GM19324 (cell line): ENCODE results near the gene MARCHF9.
A peak's percentile ranks its signal among the peaks of the same experiment; 100 is the strongest.
"Not testable (repeated sequence)": the region's sequence is repeated elsewhere in the genome, so short reads cannot be mapped to it uniquely, and the experiment has no call there.

ENCODE experiments used
- ATAC-seq: cut with Tn5 transposase; IDR thresholded peaks from one replicate; pipeline ENCODE4 v1.9.1; 2021; ENCODE audit warnings: mild to moderate bottlenecking, moderate library complexity; ENCODE audit not compliant: unreplicated experiment, low FRiP score

MARCHF9 gene

DNA sequence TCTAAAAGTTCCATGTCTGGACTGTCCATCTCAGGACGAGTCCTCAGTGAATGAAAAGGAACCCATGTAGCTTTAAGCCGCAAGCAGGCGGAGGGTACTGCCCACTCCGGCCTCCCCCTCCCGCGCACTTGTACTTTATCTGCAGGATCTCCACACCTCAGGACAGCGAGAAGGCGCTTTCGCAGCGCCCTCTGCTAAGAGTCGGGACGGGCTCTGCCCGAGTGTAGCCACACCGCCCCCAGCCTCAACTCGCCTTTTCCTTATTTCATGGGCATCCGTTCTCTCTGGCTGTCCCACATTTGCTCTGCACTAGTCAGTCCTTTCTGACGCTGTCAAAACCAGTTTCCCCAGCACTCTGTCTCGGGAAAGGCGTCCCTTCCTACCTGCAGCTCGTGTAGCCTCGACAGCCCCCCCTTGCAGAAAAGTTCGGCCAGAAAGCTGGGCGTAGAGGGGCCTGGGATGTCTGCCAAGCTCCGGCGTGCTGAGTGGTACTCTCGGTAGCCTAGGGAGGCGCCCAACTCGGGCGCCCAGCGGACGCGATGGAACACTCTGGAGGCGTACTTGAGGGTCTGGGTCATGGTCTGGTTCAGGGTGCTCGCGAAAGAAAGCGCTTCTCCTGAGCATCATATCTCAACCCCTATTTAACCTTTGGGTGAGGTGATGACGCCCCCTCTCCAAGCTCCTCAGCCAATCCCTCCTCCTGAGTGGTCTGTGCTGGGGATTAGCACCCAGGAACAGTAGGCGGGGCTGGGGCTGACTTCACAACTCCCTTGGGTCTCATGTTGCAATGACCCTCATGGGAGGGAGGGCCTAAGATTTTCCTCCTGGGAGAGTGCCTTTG is 11.8 kb downstream of the MARCHF9 start, which contains the start of gene CYP27B1:
Gene CYP27B1 (minus strand): TSS at position 615 of the 841 bp plus-strand sequence. CDS start 37 bp downstream, at position 578.
- ATAC-seq = no peak

DNA sequence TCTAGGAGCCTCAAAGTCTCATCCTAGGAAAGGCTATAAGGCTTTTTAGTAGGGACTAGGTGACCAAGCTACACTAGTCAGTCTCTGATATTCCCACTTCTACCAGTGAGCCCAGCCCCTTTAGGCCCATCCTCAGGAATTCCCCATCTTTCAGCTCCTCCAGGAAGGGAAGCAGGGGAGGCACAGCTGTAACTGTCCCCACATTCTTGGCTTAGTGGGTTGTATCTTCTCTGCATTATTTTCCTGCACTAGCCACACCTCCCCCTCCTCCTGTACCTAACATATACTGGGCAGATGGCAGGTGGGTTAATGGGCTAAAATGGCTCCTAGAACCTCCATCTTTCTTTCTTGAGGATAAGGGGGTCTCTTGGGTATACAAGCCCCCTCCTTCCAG is 12.4 kb downstream of the MARCHF9 start:
- no peak for ATAC-seq

DNA sequence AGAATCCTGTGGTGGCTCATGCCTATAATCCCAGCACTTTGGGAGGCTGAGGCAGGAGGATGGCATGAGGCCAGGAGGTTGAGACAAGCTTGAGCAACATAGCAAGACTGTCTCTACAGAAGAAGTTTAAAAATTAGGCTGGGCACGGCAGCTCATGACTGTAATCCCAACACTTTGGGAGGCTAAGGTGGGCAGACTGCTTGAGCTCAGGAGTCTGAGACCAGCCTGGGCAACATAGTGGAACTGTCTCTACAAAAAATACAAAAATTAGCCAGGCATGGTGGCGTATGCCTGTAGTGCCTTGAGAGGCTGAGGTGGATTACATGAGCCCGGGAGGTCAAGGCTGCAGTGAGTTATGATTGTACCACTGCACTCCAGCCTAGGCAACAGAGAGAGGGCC is 13.0 kb downstream of the MARCHF9 start:
- no peak for ATAC-seq

DNA sequence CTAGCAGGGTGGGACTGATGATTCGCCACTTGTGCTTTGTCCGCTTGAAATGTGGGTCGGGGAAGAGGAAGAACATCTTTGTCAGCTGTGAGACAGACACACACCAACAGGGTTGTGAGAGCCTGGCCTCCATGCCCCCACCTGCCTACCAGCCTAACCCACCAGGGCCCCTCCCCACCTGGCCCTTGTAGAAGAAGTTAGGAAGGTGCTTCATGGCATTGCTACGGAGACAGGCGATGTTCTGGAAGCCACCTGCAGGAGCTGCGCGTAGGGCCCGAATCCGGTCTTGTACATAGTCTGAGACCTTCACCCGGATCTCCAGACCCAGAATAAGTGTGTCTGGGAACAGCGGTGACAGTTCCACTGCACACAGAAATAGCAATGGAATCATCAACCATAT is 14.7 kb downstream of the MARCHF9 start:
- no peak for ATAC-seq

DNA sequence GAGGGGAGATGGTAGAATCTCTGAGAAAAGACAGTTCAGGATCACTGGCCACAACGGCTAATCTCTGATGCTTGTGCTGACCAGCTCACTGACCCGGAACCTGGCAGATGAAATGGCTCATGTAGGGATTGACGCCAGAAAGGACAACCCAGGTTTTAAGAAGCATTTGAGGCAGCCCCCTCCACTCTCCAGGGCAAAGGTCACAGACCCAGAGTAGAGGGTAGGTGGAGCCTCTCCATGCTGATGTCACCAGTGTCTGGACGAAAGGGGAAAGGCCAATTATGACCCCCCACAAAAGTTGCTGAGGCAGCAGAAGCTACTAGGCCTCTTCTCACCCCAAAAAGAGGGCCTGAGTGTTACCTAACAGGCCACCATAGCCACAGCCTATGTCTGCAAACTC is 15.8 kb downstream of the MARCHF9 start:
- no peak for ATAC-seq

DNA sequence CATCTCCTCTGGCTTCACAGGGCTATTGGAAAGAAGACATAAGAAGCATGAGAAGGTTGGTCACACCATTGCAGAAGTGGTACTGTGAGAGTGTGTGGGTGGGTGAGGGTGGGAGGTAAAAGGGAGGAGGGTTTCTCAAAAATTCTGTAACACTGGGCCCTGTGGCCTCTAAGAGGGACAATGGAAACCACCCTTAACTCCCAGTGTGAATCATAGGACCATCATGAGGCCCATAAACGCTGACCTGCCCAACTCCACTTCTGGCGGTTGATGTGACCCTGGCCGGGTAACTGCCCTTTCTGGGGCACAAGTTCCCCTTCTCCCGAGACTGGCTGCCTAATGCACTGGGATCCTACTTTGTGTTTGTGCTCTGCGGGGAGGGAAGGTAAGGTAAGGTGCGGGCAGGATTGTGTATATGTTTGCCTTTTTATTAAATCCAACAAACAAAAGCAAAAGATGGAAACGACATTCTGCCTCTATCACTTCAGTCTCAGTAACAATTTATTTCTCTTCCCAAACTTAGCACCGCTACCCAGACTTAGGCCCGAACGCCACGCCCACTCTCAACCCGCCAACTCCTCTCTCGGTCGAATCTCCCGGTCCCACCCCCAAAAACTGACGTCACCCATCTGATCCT is 16.5 kb downstream of the MARCHF9 start:
- peak; percentile 72 for ATAC-seq

DNA sequence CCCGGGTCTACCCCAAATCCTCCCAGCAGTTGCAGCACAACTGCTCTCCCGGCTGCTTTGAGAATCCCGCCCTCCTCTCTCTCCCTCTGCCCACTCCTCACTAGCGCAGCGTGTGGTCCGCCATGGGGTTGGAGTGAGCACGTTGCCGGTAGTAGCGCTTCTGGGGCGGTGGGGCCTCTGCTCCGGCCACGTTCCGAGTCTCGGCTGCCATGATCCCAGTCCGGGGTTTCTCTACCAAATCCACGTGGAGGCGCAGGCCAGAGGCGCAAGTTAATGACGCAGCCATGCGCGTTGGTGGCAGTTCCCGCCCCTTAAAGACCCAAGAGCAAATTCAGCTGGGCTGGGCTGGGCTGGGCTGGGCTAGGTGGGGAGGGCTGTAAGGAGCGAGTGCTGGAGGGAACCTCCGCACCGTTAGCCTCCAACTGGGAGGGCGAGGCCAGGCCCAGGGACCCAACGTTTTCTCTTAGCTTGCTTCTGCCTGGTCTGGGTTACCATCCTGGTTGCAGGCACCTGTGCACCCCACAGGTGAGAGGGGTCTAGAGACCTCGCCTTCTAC is 17.0 kb downstream of the MARCHF9 start, which contains the start of gene METTL1:
Gene METTL1 (minus strand): TSS at position 233 of the 556 bp plus-strand sequence. CDS start 22 bp downstream, at position 211.
- ATAC-seq = peak; percentile 82

DNA sequence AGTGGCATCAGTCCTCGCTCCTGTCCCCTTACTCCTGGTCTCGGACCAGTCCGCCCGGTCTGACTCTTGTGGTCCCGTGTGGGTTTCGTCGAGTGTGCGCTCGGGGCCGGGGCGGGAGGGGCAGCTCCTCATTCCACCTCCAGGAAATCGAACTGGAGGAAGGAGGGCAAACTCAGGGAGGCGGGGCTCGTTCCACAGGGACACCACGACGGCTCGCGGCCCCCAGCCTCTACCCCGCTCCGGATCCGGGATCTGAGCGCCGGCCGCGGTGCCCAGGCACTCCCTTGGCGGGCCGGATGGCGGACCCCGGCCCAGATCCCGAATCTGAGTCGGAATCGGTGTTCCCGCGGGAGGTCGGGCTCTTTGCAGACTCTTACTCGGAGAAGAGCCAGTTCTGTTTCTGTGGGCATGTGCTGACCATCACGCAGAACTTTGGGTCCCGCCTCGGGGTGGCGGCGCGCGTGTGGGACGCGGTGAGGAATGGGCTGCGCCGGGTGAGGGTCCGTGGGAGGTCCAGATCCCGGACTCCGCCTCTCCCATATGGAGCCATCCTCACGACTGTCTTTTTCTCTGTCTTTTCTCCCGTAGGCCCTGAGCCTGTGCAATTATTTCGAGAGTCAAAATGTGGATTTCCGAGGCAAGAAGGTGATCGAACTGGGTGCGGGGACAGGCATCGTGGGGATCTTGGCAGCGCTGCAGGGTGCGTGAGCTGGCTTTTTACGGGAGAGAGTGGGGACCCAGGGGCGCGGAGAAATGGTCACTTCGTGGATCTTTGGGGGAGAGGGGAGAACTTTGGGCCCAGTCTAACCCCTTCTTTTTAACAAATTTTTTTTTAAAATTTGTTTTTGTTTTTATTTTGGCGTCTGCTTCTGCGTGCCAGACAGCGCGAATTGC is 17.8 kb downstream of the MARCHF9 start, which contains the start of gene EEF1AKMT3:
Gene EEF1AKMT3 (plus strand): TSS at position 186 of the 894 bp plus-strand sequence. CDS start 111 bp downstream, at position 297.
- no peak for ATAC-seq

DNA sequence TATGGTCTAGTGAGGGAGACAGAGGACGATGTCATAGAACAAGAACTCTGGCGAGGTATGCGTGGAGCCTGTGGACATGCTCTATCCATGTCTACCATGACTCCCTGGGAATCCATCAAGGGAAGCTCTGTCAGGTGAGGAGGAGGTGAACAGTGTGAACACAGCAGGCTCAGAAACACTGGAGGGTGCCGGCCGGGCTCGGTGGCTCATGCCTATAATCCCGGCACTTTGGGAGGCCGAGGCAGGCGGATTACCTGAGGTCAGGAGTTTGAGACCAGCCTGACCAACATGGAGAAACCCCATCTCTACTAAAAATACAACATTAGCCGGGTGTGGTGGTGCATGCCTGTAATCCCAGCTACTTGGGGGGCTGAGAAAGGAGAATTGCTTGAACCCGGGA is 19.7 kb downstream of the MARCHF9 start:
- ATAC-seq = not testable (repeated sequence)

DNA sequence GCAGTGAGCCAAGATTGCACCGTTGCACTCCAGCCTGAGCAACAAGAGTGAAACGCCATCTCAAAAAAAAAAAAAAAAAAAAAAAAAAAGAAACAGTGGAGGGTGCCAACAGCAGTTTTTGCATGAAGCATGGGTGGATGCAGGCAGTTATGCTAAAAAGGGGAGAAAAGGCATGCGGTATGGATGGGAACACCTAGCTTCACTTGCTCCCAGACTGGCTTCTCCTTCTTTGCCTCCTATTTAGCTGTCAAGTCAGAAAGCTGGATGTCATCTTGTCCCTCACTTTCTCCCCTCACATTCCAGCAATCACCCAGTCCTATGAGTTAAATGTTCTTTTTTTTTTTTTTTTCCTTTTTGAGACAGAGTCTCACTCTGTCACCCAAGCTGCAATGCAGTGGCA is 20.1 kb downstream of the MARCHF9 start:
- ATAC-seq = no peak

DNA sequence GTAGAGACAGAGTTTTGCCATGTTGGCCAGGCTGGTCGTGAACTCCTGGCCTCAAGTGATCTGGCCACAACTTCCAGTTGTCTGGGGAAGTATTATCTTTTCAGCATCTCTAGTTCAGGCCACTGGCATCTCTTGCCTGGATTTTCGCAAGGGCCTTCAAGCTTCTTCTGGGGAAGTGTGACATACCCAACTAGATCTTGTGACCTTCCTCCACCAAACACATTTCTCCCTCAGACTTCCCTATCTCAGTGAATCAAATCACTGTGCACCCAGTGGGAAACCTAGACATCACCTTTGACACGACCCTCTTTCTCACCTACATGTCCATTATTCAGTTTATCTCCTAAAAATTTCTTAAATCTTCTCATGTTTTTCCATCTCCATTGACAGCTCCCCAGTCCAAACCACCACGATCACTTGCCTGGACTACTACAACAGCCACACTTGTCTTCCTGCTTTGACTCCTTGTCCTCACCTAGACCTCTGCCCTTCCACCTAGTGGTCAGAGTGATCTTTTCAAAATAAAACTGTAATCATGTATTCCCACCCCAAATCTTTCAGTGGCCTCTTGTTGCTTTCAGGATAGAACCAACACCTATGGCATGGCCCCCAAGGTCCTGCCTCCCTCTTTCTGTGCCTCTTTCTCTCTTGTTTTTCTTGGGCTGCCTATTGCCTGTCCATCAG is 20.8 kb downstream of the MARCHF9 start:
- no peak for ATAC-seq

DNA sequence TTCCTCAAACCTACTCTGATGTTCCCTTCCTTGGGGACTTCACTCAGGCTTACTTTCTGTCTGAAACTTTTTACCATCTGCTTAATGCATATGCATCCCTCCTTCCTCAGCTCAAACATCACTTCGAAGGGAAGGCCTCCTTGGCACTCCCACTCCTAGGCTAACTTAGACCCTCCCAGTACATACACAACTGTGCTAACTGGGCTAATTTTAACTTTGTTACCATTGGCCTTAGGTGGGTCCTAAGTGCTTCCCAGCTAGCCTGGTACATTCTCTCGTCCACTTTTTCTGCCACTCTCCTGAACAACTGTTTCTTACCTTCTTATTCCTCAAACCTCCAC is 21.3 kb downstream of the MARCHF9 start:
- no peak for ATAC-seq

DNA sequence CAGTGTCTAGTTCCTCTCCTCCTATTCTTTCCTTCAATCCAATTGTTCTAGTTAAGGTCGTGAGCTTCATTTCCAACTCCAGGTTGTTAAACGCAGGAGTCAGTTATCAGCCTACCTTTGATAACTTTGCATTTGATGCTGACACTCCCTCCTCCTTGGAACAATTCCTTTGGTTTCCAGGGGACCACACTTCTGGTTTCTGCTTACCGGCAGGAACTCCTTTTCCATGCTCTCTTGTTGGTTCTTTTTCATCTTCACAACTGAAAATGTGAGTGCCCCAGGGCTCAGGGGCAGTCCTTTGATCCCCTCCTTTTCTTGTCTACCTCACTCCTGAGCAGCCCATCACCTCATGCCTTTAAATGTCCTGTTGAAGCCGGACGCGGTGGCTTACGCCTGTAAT is 22.5 kb downstream of the MARCHF9 start:
- no peak for ATAC-seq

DNA sequence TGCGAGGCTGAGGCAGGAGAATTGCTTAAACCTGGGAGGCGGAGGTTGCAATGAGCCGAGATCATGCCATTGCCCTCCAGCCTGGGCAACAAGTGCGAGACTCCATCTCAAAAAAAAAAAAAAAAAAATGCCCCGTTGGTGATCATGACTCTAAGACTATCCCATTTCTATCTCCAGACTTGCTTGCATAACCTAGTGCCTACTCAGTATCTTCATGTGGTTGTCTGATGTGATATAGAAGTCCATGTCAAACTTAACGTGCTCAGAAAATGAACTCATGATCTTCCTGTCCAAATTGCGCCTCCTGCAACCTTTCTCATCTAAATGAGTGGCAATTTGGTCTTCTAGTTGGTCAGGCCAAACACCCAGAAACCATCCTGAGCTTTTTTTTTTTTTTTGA is 23.0 kb downstream of the MARCHF9 start:
- ATAC-seq = no peak

DNA sequence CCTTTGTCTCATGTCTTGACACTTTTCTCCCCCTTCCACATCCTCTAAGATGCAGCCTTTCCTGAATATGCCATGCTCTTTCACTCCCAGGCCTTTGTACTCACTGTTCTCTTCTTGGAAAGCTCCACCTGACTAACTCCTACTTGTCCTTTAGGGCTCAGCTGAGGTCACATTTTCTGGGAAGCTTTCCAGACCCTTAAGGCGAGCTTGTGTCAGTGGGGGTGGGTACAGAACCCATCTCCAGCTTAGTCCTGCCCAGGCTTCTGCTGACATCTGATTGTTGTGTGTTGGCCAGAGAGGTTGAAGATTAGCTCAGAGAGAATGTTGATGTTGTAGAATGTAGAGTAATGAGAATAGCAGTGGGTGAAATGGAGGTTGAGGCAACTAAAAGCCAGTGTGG is 24.8 kb downstream of the MARCHF9 start:
- ATAC-seq = no peak

DNA sequence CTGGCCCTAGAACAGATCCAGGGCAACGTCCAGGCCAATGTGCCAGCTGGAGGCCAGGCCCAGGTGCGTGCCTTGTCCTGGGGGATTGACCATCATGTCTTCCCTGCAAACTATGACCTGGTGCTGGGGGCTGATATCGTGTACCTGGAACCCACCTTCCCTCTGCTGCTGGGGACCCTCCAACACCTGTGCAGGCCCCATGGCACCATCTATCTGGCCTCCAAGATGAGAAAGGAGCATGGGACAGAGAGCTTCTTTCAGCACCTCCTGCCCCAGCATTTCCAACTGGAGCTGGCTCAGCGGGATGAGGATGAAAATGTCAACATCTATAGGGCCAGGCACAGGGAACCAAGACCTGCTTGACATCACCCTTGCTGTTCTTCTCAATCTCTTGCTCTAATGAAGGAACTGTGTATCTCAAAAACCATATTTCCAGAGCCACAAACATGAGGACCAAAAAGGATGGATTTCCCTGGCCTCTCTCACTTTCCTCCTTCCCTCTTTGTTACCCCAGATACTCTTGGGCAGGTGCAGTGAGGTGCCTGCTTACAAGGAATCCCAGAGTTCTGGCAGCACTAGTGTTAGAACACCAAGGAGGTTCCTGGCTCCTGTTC is 25.5 kb downstream of the MARCHF9 start:
- no peak for ATAC-seq

DNA sequence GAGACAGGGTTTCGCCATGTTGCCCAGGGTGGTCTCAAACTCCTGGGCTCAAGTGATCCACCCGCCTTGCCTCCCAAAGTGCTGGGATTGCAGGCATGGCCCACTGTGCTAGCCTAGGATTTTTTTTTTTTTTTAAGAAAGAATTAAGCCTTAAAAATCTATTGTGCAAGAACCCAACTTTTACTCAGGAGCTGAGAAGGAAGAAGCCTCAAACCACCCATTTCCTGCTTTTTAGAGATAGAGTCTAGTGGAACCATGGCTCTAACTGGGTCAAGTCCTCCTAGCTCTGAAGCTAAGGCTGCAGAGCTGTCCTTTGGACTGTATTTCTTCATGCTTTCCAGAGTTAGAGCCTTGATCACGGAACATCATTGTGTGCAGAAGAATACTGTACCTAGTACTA is 26.3 kb downstream of the MARCHF9 start:
- no peak for ATAC-seq

DNA sequence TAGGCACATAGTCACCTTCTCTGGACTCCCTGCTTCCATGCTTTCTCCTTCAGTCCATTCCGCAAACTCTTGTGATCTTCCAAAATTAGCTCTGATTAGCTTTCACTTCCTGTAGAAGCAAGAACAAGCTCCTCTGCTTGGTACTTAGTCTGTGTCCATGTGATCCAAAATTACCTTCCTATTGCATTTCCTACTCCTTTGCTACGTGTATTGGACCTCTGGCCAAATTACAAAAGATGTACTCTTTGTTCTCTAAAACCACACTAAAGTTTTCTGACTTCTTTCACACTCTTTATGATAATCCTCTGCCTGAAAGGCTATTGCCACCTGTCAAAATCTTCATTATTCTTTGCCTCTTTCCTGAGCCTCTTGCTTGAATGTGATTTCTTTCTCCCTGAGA is 26.9 kb downstream of the MARCHF9 start:
- ATAC-seq = no peak

DNA sequence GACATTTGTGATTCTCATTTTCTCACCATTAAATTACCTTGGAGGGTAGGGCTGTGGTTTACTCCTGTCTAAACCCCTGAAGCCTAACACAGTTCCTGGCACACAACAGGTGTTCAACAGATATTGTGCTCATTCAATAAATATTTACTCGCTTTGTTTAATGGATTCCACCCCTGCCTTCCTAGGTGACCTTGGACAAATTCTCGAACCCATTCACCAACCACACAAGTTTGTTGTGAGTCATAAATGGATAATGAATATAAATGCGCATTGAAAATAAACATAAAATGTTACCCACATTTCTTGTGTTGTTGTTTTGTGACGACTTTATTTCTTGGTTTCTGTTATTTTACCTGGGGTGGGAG is 27.3 kb downstream of the MARCHF9 start:
- no peak for ATAC-seq
